ENCODE results near the gene C2orf74. TPM values are rescaled to one million over a fixed set of nuclear protein-coding genes. Genes with fewer than 3 reads are reported as not detected.

The C2orf74 gene
- total RNA-seq, 1 donor from 2014 or later: 11.5 TPM

GRCh38 chr2:61214171-61214570 lies 52.2 kb downstream of the C2orf74 start:
- Histone ChIP-seq H3K4me1 (ENCODE audit: insufficient read depth, low read length) (no peaks in the 10 kb centered on the region), H3K9ac (ENCODE audit: low read length) (no peak overlapping the region), H3K9me3 (ENCODE audit: insufficient read depth, low read depth, low read length) (no peaks in the 10 kb centered on the region), H2AFZ (ENCODE audit: low read depth, low read length) (no peak overlapping the region), H3K4me3 (ENCODE audit: insufficient read depth, low read depth, low read length) (no peak overlapping the region), H3K79me2 (ENCODE audit: insufficient read depth, low read length) (no peaks in the 10 kb centered on the region), H3K27ac (ENCODE audit: low read depth, low read length) (no peak overlapping the region), H4K20me1 (ENCODE audit: insufficient read depth, low read length) (peaks cover 3% of the 10 kb centered on the region), H3K36me3 (ENCODE audit: insufficient read depth, low read length) (peaks cover 27% of the 10 kb centered on the region), H3K4me2 (ENCODE audit: low read length) (no peak overlapping the region), H3K27me3 (ENCODE audit: insufficient read depth, low read length) (no peaks in the 10 kb centered on the region)
- FAIRE-seq (no peak), DNase-seq (ENCODE audit: low read depth) (no peak)
- H3K27me3 Mint-ChIP-seq (ENCODE audit: low read depth, unreplicated experiment): no peaks in the 10 kb centered on the region
- no peaks in the 10 kb centered on the region for H3K4me1 Mint-ChIP-seq (ENCODE audit: low read depth, unreplicated experiment)
- no peaks in the 10 kb centered on the region for H3K9me3 Mint-ChIP-seq (ENCODE audit: unreplicated experiment)
- H3K4me3 Mint-ChIP-seq (ENCODE audit: unreplicated experiment): no peak overlapping the region
- no peak for TF ChIP-seq EZH2 (IDR thresholded peaks at IDR 0.05; ENCODE audit: insufficient read depth, low read length)
- TF ChIP-seq CTCF (IDR thresholded peaks at IDR 0.05; ENCODE audit: insufficient read depth, low read depth, low read length): no peak
- peaks cover 11% of the 10 kb centered on the region for H3K36me3 Mint-ChIP-seq (ENCODE audit: low read depth, unreplicated experiment)
- no peak overlapping the region for H3K27ac Mint-ChIP-seq (ENCODE audit: unreplicated experiment)

Other genes with a start within 250 kb of the C2orf74 start
- gene PEX13, start 144.5 kb upstream of the C2orf74 start, total RNA-seq: 27.8 and 28.8 TPM in 2 replicates
- 7.7 and 9.4 TPM in 2 replicates for gene PUS10, start 143.9 kb upstream of the C2orf74 start, total RNA-seq
- gene SANBR, start 96.3 kb upstream of the C2orf74 start, total RNA-seq: 13.7 and 14.0 TPM in 2 replicates